Cardiac fibroblast (primary cell): ENCODE data around the gene CACNA1H.

Experiments used
- DNase-seq, 2 donors: peaks; one replicate each; pipeline versions ENCODE4 v3.0.0 to v3.0.0-alpha.2; 2010; ENCODE audit warnings: low read depth in 2 of 2
- H3K4me3 ChIP-seq, 2 donors: replicated peaks in 1 of 2; 1 replicate in 1 of 2; 2 replicates in 1 of 2; pipeline ENCODE4 v1.5.1; 2011; ENCODE audit warnings: low read depth in 2 of 2, low read length in 2 of 2, mild to moderate bottlenecking in 2 of 2, moderate library complexity in 1 of 2
- CTCF ChIP-seq: IDR thresholded peaks from one replicate; pipeline ENCODE4 v1.5.1; 2011; ENCODE audit warnings: low read depth, mild to moderate bottlenecking, low read length, inconsistent platforms

The CACNA1H gene

GRCh38 chr16:1117176-1117900 lies 35.6 kb upstream of the CACNA1H start:
- DNase-seq, result no peak
- no peak for TF ChIP-seq CTCF
- H3K4me3 ChIP-seq, result no peak overlapping the region

- no peak for TF ChIP-seq CTCF
- DNase-seq, result no peak
- no peak overlapping the region for H3K4me3 ChIP-seq
Observed at GRCh38 chr16:1117926-1118325, 35.0 kb upstream of the CACNA1H start.

GRCh38 chr16:1119129-1119528 lies 33.8 kb upstream of the CACNA1H start:
- DNase-seq, result no peak
- no peak for TF ChIP-seq CTCF

DNA sequence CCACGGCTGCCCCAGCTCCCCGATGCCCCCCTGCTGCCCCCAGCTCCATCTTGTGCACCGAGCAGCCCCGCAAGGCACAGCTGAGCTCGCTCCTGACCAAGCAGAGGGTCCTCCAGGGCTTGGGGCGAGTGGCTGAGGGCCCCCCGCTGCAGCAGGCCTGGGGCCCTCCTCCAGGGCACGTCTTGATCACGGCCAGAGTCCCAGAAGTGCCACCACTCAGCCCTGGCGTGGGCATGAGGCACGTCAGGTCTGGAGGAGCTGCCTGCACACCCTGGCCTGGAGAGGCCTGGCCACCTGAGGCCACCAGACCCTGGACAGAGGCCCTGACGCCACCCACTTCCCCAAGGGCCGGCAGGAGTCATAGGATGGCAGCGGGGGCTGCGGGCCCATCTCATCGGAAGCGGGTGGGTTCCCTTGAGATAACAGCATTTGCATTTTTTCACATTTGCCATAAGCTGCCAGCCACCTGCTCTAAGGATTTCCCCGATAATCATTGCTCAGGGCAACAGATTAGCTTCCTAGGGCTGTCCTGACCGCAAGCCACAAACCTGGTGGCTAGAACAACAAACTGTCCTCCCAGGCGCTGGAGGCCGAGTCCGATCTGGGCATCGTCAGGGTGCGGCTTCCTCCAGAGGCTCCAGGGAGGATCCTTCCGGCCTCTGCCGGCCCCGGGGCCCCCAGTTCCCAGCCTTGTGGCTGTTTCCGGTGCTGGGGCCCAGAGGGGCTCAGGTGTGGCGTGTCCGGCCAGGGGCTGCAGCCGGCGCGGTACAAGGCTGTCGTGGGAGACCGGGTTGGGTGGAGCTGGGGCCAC lies 32.9 kb upstream of the CACNA1H start:
- TF ChIP-seq CTCF, result no peak
- H3K4me3 ChIP-seq, result no peak overlapping the region
- DNase-seq, result no peak

More at GRCh38 chr16:1119129-1119528, 33.8 kb upstream of the CACNA1H start:
- no peak overlapping the region for H3K4me3 ChIP-seq

DNA sequence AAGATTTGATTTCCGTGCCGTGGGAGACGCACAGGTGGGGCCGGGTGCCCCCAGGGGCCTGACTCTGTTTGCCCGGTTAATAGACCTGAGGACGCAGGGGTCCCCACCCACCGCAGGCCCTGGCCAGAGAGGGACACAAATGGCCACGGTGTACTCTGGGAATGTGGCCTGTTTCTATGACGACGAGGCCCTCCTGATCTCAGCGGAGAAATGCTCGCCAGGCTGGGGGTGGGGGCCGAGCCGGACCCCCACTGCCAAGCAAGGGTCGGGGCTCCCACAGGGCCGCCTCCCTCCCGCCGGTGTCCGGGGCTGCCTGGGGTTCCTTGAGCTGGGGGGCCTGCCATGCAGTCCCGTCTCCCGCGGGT lies 32.3 kb upstream of the CACNA1H start:
- no peak overlapping the region for H3K4me3 ChIP-seq
- TF ChIP-seq CTCF, result no peak
- DNase-seq, result no peak

- DNase-seq, result no peak
- no peak for TF ChIP-seq CTCF
Observed at GRCh38 chr16:1121009-1121408, 31.9 kb upstream of the CACNA1H start.

More at GRCh38 chr16:1121009-1121408, 31.9 kb upstream of the CACNA1H start:
- no peak overlapping the region for H3K4me3 ChIP-seq
